BLaER1 (cell line): ENCODE results near the gene DERL2.

Experiments
- H3K27ac ChIP-seq: shearing (Covaris generic); formaldehyde crosslinking; 2 replicates; pipeline ENCODE4 v1.8.1; 2022
- H3K27me3 ChIP-seq: shearing (Covaris generic); formaldehyde crosslinking; 2 replicates; pipeline ENCODE4 v1.8.1; 2022
- H3K36me3 ChIP-seq: shearing (Covaris generic); formaldehyde crosslinking; 2 replicates; pipeline ENCODE4 v1.8.1; 2022
- H3K4me1 ChIP-seq: shearing (Covaris generic); formaldehyde crosslinking; 2 replicates; pipeline ENCODE4 v1.8.1; 2022
- H3K4me2 ChIP-seq: shearing (Covaris generic); formaldehyde crosslinking; 2 replicates; pipeline ENCODE4 v1.8.1; 2022
- H3K4me3 ChIP-seq: shearing (Covaris generic); formaldehyde crosslinking; 2 replicates; pipeline ENCODE4 v1.8.1; 2022
- H3K9ac ChIP-seq: shearing (Covaris generic); formaldehyde crosslinking; 2 replicates; pipeline ENCODE4 v1.8.1; 2022
- H3K9me3 ChIP-seq: shearing (Covaris generic); formaldehyde crosslinking; 2 replicates; pipeline ENCODE4 v1.8.1; 2022
- H4K20me1 ChIP-seq: shearing (Covaris generic); formaldehyde crosslinking; 2 replicates; pipeline ENCODE4 v1.8.1; 2022
- Cebpa-rat ChIP-seq: shearing (Covaris generic); IDR thresholded peaks from 2 replicates; pipeline ENCODE4 v1.8.1; 2022

The DERL2 gene

GRCh38 chr17:5480962-5481361 lies 5.0 kb downstream of the DERL2 start:
- no peaks in the 10 kb centered on the region for H3K9me3 ChIP-seq
- no peak overlapping the region for H3K4me2 ChIP-seq
- no peak overlapping the region for H3K9ac ChIP-seq
- no peaks in the 10 kb centered on the region; the same call in 1 of the 2 replicates for H4K20me1 ChIP-seq
- H3K4me1 ChIP-seq, result peaks cover 23% of the 10 kb centered on the region
- peaks cover 84% of the 10 kb centered on the region for H3K36me3 ChIP-seq
- no peak overlapping the region for H3K4me3 ChIP-seq
- no peaks in the 10 kb centered on the region for H3K27me3 ChIP-seq
- H3K27ac ChIP-seq, result no peak overlapping the region
- no peak for TF ChIP-seq Cebpa-rat

- H3K4me2 ChIP-seq, result no peak overlapping the region
- no peaks in the 10 kb centered on the region for H3K27me3 ChIP-seq
- no peaks in the 10 kb centered on the region for H3K9me3 ChIP-seq
- H4K20me1 ChIP-seq, result no peaks in the 10 kb centered on the region; the same call in 1 of the 2 replicates
- H3K27ac ChIP-seq, result no peak overlapping the region
- TF ChIP-seq Cebpa-rat, result no peak
- H3K4me1 ChIP-seq, result peaks cover 7% of the 10 kb centered on the region
- peaks cover 94% of the 10 kb centered on the region for H3K36me3 ChIP-seq
- no peak overlapping the region for H3K4me3 ChIP-seq
- no peak overlapping the region for H3K9ac ChIP-seq
These were observed 7.0 kb downstream of the DERL2 start for GRCh38 chr17:5478992-5479391.

DNA sequence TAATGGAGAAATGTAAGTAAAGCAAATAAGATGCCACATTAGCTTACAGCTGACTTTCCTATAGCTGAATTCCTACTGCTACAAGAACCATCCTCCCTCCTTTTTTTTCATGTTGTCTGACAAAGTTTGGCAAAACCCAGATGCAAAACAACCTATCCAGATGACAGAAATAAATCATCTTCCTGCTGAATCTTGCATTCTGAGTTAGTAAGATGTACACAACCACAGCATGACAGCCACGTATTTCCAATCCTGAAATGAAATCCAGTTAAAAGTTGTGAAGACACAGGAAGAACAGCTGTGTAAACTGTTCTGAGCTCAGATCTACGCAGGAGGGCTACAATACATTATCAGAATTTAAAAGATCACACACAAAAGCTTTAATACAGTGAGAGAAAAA lies 12.1 kb downstream of the DERL2 start:
- Histone ChIP-seq H3K9ac (no peak overlapping the region), H3K4me3 (no peak overlapping the region), H3K27ac (no peak overlapping the region), H3K27me3 (no peaks in the 10 kb centered on the region), H3K36me3 (peaks cover 66% of the 10 kb centered on the region), H4K20me1 (no peaks in the 10 kb centered on the region), H3K4me1 (no peaks in the 10 kb centered on the region), H3K9me3 (no peaks in the 10 kb centered on the region), H3K4me2 (no peak overlapping the region)
- TF ChIP-seq Cebpa-rat, result no peak

DNA sequence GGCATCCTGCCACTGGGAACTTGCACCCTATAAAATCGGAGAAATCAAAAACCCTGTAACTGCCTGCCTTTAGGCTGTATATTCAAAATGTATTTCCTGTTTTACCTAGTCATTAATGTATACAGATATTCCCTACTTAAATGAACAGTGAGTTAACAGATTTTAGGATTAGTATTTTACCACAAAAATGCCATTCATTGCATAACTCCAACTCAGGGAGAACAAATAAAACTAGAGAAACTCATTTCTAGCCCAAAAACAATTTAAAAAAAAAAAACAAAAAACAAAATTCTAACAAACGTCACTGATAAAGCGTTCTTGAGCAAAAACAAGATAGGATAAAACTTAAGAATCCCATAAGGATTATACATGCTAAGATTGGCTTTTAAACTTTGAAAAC lies 13.5 kb downstream of the DERL2 start:
- Histone ChIP-seq H3K27ac (no peak overlapping the region), H4K20me1 (peaks cover 3% of the 10 kb centered on the region), H3K9me3 (no peaks in the 10 kb centered on the region), H3K27me3 (no peaks in the 10 kb centered on the region), H3K4me1 (peaks cover 2% of the 10 kb centered on the region), H3K4me2 (no peak overlapping the region), H3K9ac (no peak overlapping the region), H3K36me3 (peaks cover 52% of the 10 kb centered on the region), H3K4me3 (no peak overlapping the region)
- TF ChIP-seq Cebpa-rat, result no peak

- H3K4me3 ChIP-seq, result peak overlapping the region; percentile 79
- H3K36me3 ChIP-seq, result peaks cover 26% of the 10 kb centered on the region
- H3K9me3 ChIP-seq, result no peaks in the 10 kb centered on the region
- TF ChIP-seq Cebpa-rat, result no peak
- peak overlapping the region; percentile 95 for H3K4me2 ChIP-seq
- H3K27ac ChIP-seq, result peak overlapping the region; percentile 78
- no peaks in the 10 kb centered on the region for H3K27me3 ChIP-seq
- H3K4me1 ChIP-seq, result peaks cover 33% of the 10 kb centered on the region
- peak overlapping the region; percentile 90 for H3K9ac ChIP-seq
- H4K20me1 ChIP-seq, result peaks cover 48% of the 10 kb centered on the region
These were observed 17.9 kb downstream of the DERL2 start for GRCh38 chr17:5468075-5468473.

- H3K9me3 ChIP-seq, result no peaks in the 10 kb centered on the region
- H3K4me3 ChIP-seq, result peak overlapping the region; percentile 79
- peaks cover 54% of the 10 kb centered on the region for H4K20me1 ChIP-seq
- peaks cover 33% of the 10 kb centered on the region for H3K4me1 ChIP-seq
- H3K27ac ChIP-seq, result peak overlapping the region; percentile 78; the same call in 1 of the 2 replicates
- H3K9ac ChIP-seq, result peak overlapping the region; percentile 90
- TF ChIP-seq Cebpa-rat, result no peak
- no peaks in the 10 kb centered on the region for H3K27me3 ChIP-seq
- peaks cover 30% of the 10 kb centered on the region for H3K36me3 ChIP-seq
- H3K4me2 ChIP-seq, result peak overlapping the region; percentile 95
These were observed 18.6 kb downstream of the DERL2 start for GRCh38 chr17:5467416-5467815.

- H3K4me3 ChIP-seq, result peak overlapping the region; percentile 79; the same call in 1 of the 2 replicates
- H3K9ac ChIP-seq, result peak overlapping the region; percentile 90; the same call in 1 of the 2 replicates
- no peak for TF ChIP-seq Cebpa-rat
- H3K4me1 ChIP-seq, result peaks cover 33% of the 10 kb centered on the region
- no peak overlapping the region for H3K27ac ChIP-seq
- H3K36me3 ChIP-seq, result peaks cover 34% of the 10 kb centered on the region
- H3K4me2 ChIP-seq, result peak overlapping the region; percentile 95
- H3K27me3 ChIP-seq, result no peaks in the 10 kb centered on the region
- H4K20me1 ChIP-seq, result peaks cover 66% of the 10 kb centered on the region
- H3K9me3 ChIP-seq, result no peaks in the 10 kb centered on the region
These were observed 19.7 kb downstream of the DERL2 start for GRCh38 chr17:5466295-5466694.

GRCh38 chr17:5464717-5465507 lies 21.1 kb downstream of the DERL2 start:
- H3K9ac ChIP-seq, result no peak overlapping the region; the same call in 1 of the 2 replicates
- peaks cover 48% of the 10 kb centered on the region for H3K36me3 ChIP-seq
- no peak for TF ChIP-seq Cebpa-rat
- H4K20me1 ChIP-seq, result peaks cover 79% of the 10 kb centered on the region
- peaks cover 33% of the 10 kb centered on the region for H3K4me1 ChIP-seq
- no peaks in the 10 kb centered on the region for H3K27me3 ChIP-seq
- no peak overlapping the region for H3K27ac ChIP-seq
- H3K4me3 ChIP-seq, result no peak overlapping the region
- no peaks in the 10 kb centered on the region for H3K9me3 ChIP-seq
- peak overlapping the region; percentile 95 for H3K4me2 ChIP-seq

DNA sequence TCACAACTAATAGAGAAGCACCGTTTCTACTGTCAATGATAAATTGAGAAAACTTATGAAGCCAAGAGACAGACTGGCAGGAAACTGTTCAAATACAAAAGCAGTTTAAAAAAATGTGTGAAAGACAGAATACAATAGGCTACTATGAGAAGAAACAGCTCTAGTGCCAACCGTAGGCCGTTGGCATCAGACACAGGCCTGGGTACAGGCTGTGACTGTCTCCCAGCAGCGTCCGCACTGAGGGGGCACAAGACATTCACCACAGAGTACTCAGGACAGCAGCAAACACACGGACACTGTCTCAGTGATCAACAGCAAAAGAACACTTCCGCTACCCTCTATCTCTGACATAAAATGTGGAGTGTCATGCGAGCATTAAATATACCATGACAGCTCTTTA lies 39.2 kb downstream of the DERL2 start:
- no peak overlapping the region for H3K9ac ChIP-seq
- no peak overlapping the region for H3K27ac ChIP-seq
- no peak for TF ChIP-seq Cebpa-rat
- H3K9me3 ChIP-seq, result no peaks in the 10 kb centered on the region
- H3K36me3 ChIP-seq, result peaks cover 96% of the 10 kb centered on the region
- no peaks in the 10 kb centered on the region for H3K4me1 ChIP-seq
- H3K27me3 ChIP-seq, result no peaks in the 10 kb centered on the region
- peaks cover 40% of the 10 kb centered on the region for H4K20me1 ChIP-seq
- no peak overlapping the region for H3K4me3 ChIP-seq
- no peak overlapping the region for H3K4me2 ChIP-seq

DNA sequence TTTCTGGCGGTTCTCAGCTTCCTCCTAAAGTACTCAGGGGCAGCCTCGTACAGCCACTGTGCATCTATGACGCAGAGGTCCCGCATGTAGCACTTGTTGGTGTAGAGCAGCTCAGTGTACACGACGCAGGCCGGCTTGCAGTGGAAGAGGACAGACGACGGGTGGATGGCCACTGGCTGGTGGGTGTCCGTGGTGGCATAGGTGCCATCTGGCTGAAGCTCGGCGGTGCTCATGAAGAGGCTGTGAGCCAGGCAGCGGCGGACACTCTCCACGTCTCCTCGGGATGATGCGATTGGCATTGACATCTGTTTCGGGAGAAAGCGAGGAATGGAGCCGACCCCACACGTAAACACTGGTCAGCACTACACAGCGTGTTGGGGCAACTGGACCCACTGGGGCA lies 41.8 kb downstream of the DERL2 start:
- no peak for TF ChIP-seq Cebpa-rat
- Histone ChIP-seq H3K36me3 (peaks cover 86% of the 10 kb centered on the region), H3K27me3 (no peaks in the 10 kb centered on the region), H3K27ac (no peak overlapping the region), H3K4me2 (no peak overlapping the region), H3K4me3 (no peak overlapping the region), H4K20me1 (peaks cover 48% of the 10 kb centered on the region), H3K9me3 (no peaks in the 10 kb centered on the region), H3K4me1 (peaks cover 7% of the 10 kb centered on the region), H3K9ac (no peak overlapping the region)
